MM.1S (cell line): ENCODE data around the gene ASNSD1.

ENCODE experiments used
- CTCF ChIP-seq: fragments of 300-600 bp; sonication (generic); IDR thresholded peaks from 2 replicates; pipeline ENCODE4 v1.5.1; 2016; ENCODE audit warnings: antibody characterized with exemption, low read length, mixed read lengths
- EZH2 ChIP-seq: fragments of 300-600 bp; sonication (generic); optimal IDR thresholded peaks from 2 replicates; pipeline ENCODE3; 2017; ENCODE audit warnings: low read depth, mild to moderate bottlenecking, antibody characterized with exemption, low read length, mixed read lengths
- EZH2phosphoT487 ChIP-seq: fragments of 300-600 bp; sonication (generic); IDR thresholded peaks from 2 replicates; pipeline ENCODE4 v1.6.1; 2018; ENCODE audit warnings: antibody characterized with exemption, low read length

DNA sequence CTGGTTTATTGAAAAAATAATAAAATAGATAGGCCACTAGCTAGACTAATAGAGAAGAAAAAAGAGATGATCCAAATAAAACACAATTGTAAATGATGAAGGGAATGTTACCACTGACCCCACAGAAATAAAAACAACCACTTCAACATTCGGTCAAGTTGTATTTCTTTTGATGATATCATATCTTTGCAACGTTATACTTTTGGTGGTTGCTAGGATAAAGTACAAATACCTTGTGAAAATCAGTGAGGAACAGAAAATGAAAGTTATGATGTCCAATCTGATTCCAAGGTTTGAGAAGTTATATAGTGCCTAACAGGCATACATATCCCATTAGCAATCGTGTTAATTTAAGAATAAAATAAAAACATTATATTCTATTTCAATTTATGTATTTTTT lies 6.6 kb upstream of the ASNSD1 start:
- TF ChIP-seq CTCF (no peak), EZH2phosphoT487 (no peak), EZH2 (no peak)
